Keratinocyte (primary cell): ENCODE data around the gene RHOJ. TPM values are rescaled to one million over a fixed set of nuclear protein-coding genes. Genes with fewer than 3 reads are reported as not detected.

Source experiments
- DNase-seq: peaks from one replicate; pipeline ENCODE4 v3.0.0-alpha.2; 2011; ENCODE audit warnings: low read depth, missing footprints, low spot score
- FAIRE-seq: peaks from 2 replicates; lab custom pipeline; 2011; peaks lifted over from hg19 to GRCh38; lab: Jason Lieb, UNC
- H2AFZ ChIP-seq: 2 replicates; pipeline ENCODE4 v1.6.0; 2012; ENCODE audit warnings: low read length, control low read depth, inconsistent platforms; ENCODE audit not compliant: control insufficient read depth
- H3K27ac ChIP-seq: 2 replicates; pipeline ENCODE4 v1.5.1; 2011; ENCODE audit warnings: low read length; ENCODE audit not compliant: control insufficient read depth, insufficient read depth
- H3K27me3 ChIP-seq: 3 replicates; pipeline ENCODE4 v1.6.0; 2011; ENCODE audit warnings: low read length; ENCODE audit not compliant: control insufficient read depth, insufficient read depth; ENCODE audit errors: extremely low read depth
- H3K36me3 ChIP-seq, 2 experiments: 2 replicates in 1 of 2; 3 replicates in 1 of 2; pipeline ENCODE4 v1.5.1; 2011; ENCODE audit warnings: low read length in 2 of 2, mild to moderate bottlenecking in 1 of 2; ENCODE audit not compliant: control insufficient read depth in 2 of 2, insufficient read depth in 2 of 2; ENCODE audit errors: extremely low read depth in 1 of 2
- H3K4me1 ChIP-seq: 3 replicates; pipeline ENCODE4 v1.5.1; 2011; ENCODE audit warnings: low read length; ENCODE audit not compliant: control insufficient read depth, insufficient read depth; ENCODE audit errors: extremely low read depth
- H3K4me2 ChIP-seq: 3 replicates; pipeline ENCODE4 v1.6.0; 2011; ENCODE audit warnings: low read depth, low read length; ENCODE audit not compliant: control insufficient read depth, insufficient read depth; ENCODE audit errors: extremely low read depth
- H3K4me3 ChIP-seq, 3 experiments: fragments of 200-600 bp in 1 of 3; sonication (generic) in 1 of 3; 2 replicates in 2 of 3; 3 replicates in 1 of 3; pipeline ENCODE4 v1.5.1; 2011 to 2016; ENCODE audit warnings: low read length in 3 of 3, mild to moderate bottlenecking in 3 of 3, control low read depth in 2 of 3, inconsistent platforms in 1 of 3, low read depth in 1 of 3, mixed read lengths in 1 of 3, mixed run types in 1 of 3, moderate library complexity in 1 of 3; ENCODE audit not compliant: control insufficient read depth in 2 of 3, insufficient read depth in 2 of 3; ENCODE audit errors: extremely low read depth in 1 of 3
- H3K79me2 ChIP-seq: 2 replicates; pipeline ENCODE4 v1.6.0; 2012; ENCODE audit warnings: low read length; ENCODE audit not compliant: control insufficient read depth, insufficient read depth
- H3K9ac ChIP-seq: 3 replicates; pipeline ENCODE4 v1.6.0; 2011; ENCODE audit warnings: low read length; ENCODE audit not compliant: control insufficient read depth, insufficient read depth; ENCODE audit errors: extremely low read depth
- H3K9me1 ChIP-seq: 3 replicates; pipeline ENCODE4 v1.6.0; 2011; ENCODE audit warnings: low read length; ENCODE audit not compliant: control insufficient read depth, insufficient read depth; ENCODE audit errors: extremely low read depth
- H3K9me3 ChIP-seq: 2 replicates; pipeline ENCODE4 v1.5.1; 2012; ENCODE audit warnings: low read depth, low read length; ENCODE audit not compliant: control insufficient read depth
- H4K20me1 ChIP-seq: 3 replicates; pipeline ENCODE4 v1.6.0; 2011; ENCODE audit warnings: low read length; ENCODE audit not compliant: control insufficient read depth, insufficient read depth; ENCODE audit errors: extremely low read depth
- EZH2 ChIP-seq: IDR thresholded peaks from one replicate; pipeline ENCODE4 v1.6.1; 2012; ENCODE audit warnings: inconsistent platforms, mild to moderate bottlenecking, low read length, moderate library complexity
- dilution Hi-C: fragments of 300-500 bp; cut with MboI; formaldehyde crosslinking; loops from one replicate; pipeline ENCODE4 v1.7.0; 2020; ENCODE audit warnings: low sequenced_read_pairs; ENCODE audit not compliant: extremely low pct_ligation_motif_present
- polyA plus RNA-seq, 5 experiments: library from polyadenylated mRNA; depleted of rRNA in 3 of 5; stranded (reverse) in 3 of 5; stranded (forward) in 1 of 5; unstranded in 1 of 5; fragments of >200 nt; gene quantifications; 1 replicate in 1 of 5; 2 replicates in 3 of 5; 3 replicates in 1 of 5; pipeline versions ENCODE4 v1.2.1 to v1.2.3, GENCODE V29; 2011 to 2012; ENCODE audit warnings: missing spikeins in 2 of 5, low read depth in 1 of 5, low replicate concordance in 1 of 5
- TF ChIP-seq, protein P1 (sequence below), 3 experiments: IDR thresholded peaks in 1 of 3; conservative IDR thresholded peaks in 1 of 3; optimal IDR thresholded peaks in 1 of 3; 2 replicates in 2 of 3; 3 replicates in 1 of 3; pipeline versions ENCODE3 to v1.5.1; 2011; ENCODE audit warnings: low read length in 3 of 3, mild to moderate bottlenecking in 3 of 3, moderate library complexity in 2 of 3, control low read depth in 1 of 3, inconsistent platforms in 1 of 3; ENCODE audit not compliant: insufficient read depth in 2 of 3; ENCODE audit errors: extremely low read depth in 1 of 3

RHOJ gene
- polyA plus RNA-seq, 1 donor (not counting 4 experiments of a cell fraction or from before 2014, with no cell fraction given), result 0.46 TPM

DNA sequence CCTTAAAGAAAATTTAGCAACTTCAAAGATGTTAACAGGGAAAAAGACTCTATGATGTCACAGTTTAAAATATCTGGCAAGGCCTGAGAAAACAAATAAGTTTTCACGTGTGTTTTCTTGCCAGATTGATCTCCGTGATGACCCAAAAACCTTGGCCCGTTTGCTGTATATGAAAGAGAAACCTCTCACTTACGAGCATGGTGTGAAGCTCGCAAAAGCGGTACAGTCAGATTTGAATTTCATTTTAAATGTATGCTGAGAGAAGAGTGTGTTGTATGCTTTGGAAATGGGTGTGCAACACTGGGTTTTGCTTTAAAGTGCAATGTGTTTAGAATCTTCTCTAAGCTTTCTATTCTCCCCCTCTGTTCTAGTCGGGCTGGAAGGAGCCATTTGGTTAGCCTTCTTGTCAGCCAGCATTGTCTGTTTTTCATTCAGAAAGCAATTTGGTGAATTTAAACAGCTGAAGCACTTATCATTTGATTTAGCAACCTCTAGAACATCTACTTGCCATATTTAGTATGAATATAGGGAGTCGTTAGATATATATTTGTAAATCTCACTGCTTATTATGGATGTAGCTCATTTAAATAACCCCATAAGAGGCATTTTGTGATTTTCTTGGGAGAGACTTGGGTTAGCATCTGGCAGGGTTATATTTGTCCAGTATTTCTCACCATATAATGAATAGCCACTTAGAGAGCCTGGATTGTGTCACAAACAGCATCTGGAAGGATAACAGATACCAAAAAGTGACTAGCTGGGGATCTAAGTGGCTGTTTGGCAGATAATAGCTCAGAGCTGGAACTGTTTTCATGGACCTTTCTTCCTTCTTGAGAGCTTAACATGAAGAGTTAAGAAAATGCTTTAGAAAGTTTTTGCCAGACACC lies 79.0 kb downstream of the RHOJ start:
- no peak overlapping the region for H2AFZ ChIP-seq

DNA sequence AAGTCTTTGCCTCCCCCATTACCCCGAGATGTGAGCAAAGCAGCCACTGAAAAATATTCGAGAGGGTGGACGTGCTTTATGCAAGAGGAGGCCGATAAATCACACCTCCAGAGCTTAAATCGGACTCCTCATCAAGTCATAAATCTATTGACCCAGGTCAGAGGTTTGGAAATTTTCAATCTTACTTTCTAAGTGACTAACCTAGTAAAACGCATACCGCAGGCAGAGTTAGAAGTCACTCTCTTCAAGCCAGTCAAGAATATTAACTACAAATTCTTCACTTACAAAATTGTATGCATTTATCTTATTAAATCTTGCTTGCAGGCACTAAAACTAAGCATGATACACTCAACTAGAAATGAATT lies 79.6 kb downstream of the RHOJ start:
- FAIRE-seq (no peak), DNase-seq (no peak)
- no peaks in the 10 kb centered on the region for H4K20me1 ChIP-seq
- peaks cover 7% of the 10 kb centered on the region for H3K27me3 ChIP-seq
- H3K9me1 ChIP-seq, result no peaks in the 10 kb centered on the region
- dilution Hi-C loops, result no loop called here
- H3K4me3 ChIP-seq, result no peak overlapping the region
- TF ChIP-seq, protein P1, sequence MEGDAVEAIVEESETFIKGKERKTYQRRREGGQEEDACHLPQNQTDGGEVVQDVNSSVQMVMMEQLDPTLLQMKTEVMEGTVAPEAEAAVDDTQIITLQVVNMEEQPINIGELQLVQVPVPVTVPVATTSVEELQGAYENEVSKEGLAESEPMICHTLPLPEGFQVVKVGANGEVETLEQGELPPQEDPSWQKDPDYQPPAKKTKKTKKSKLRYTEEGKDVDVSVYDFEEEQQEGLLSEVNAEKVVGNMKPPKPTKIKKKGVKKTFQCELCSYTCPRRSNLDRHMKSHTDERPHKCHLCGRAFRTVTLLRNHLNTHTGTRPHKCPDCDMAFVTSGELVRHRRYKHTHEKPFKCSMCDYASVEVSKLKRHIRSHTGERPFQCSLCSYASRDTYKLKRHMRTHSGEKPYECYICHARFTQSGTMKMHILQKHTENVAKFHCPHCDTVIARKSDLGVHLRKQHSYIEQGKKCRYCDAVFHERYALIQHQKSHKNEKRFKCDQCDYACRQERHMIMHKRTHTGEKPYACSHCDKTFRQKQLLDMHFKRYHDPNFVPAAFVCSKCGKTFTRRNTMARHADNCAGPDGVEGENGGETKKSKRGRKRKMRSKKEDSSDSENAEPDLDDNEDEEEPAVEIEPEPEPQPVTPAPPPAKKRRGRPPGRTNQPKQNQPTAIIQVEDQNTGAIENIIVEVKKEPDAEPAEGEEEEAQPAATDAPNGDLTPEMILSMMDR (optimal IDR thresholded peaks at IDR 0.05 in 1 of 3, IDR thresholded peaks at IDR 0.05 in 1 of 3, conservative IDR thresholded peaks at IDR 0.05 in 1 of 3; ENCODE audit: extremely low read depth in 1 of 3, insufficient read depth in 2 of 3, low read length in 3 of 3), result no peak
- TF ChIP-seq EZH2, result no peak
- H3K4me1 ChIP-seq, result no peaks in the 10 kb centered on the region
- H2AFZ ChIP-seq, result no peak overlapping the region
- H3K9me3 ChIP-seq, result no peaks in the 10 kb centered on the region
- H3K79me2 ChIP-seq, result no peaks in the 10 kb centered on the region
- no peak overlapping the region for H3K4me2 ChIP-seq
- H3K27ac ChIP-seq, result no peak overlapping the region
- H3K9ac ChIP-seq, result no peak overlapping the region
- no peaks in the 10 kb centered on the region for H3K36me3 ChIP-seq

More for the DNA sequence above, 79.0 kb downstream of the RHOJ start:
- Histone ChIP-seq H3K4me2 (no peak overlapping the region), H3K27ac (no peak overlapping the region), H3K4me1 (no peaks in the 10 kb centered on the region), H3K36me3 (no peaks in the 10 kb centered on the region), H3K9me3 (no peaks in the 10 kb centered on the region), H3K79me2 (no peaks in the 10 kb centered on the region), H3K9ac (no peak overlapping the region), H3K27me3 (peaks cover 7% of the 10 kb centered on the region), H3K9me1 (no peaks in the 10 kb centered on the region), H4K20me1 (no peaks in the 10 kb centered on the region), H3K4me3 (no peak overlapping the region)
- FAIRE-seq, result no peak
- dilution Hi-C loops, result no loop called here
- TF ChIP-seq, protein P1 (optimal IDR thresholded peaks at IDR 0.05 in 1 of 3, IDR thresholded peaks at IDR 0.05 in 1 of 3, conservative IDR thresholded peaks at IDR 0.05 in 1 of 3; ENCODE audit: extremely low read depth in 1 of 3, insufficient read depth in 2 of 3, low read length in 3 of 3), result no peak
- TF ChIP-seq EZH2, result no peak
- no peak for DNase-seq
